ENCODE data around the gene RAD52. TPM values are rescaled to one million over a fixed set of nuclear protein-coding genes. Genes with fewer than 3 reads are reported as not detected.

RAD52 gene
- total RNA-seq, 4 donors from 2014 or later = 11.3 to 21.0 (median 14.3) TPM

- no peaks in the 10 kb centered on the region for H3K9me3 ChIP-seq
- DNase-seq (no peak), ATAC-seq (no peak)
- no peaks in the 10 kb centered on the region for H3K27me3 ChIP-seq
- H3K4me1 ChIP-seq = peaks cover 0 to 3% of the 10 kb centered on the region in 2 donors
- in situ Hi-C loops (cut with MboI; ENCODE audit: low sequenced_read_pairs in 4 of 4) = no loop called here
- H3K4me3 ChIP-seq = no peak overlapping the region
- intact Hi-C loops (cut with DNase I; ENCODE audit: low total_unique reads) = no loop called here
- H3K36me3 ChIP-seq = peaks cover 0 to 68% of the 10 kb centered on the region in 2 donors
- H3K27ac ChIP-seq = no peak overlapping the region
- TF ChIP-seq CTCF (IDR thresholded peaks at IDR 0.05 in 4 of 5, conservative IDR thresholded peaks at IDR 0.05 in 1 of 5) (no peak), POLR2A (IDR thresholded peaks at IDR 0.05) (no peak)
Observed at GRCh38 chr12:916240-916639, 33.3 kb downstream of the RAD52 start.

- peaks cover 0 to 77% of the 10 kb centered on the region in 2 donors for H3K36me3 ChIP-seq
- peaks cover 0 to 3% of the 10 kb centered on the region in 2 donors for H3K4me1 ChIP-seq
- no peaks in the 10 kb centered on the region for H3K9me3 ChIP-seq
- ATAC-seq (no peak), DNase-seq (no peak)
- no peaks in the 10 kb centered on the region for H3K27me3 ChIP-seq
- intact Hi-C loops (cut with DNase I; ENCODE audit: low total_unique reads) (no loop called here), in situ Hi-C loops (cut with MboI; ENCODE audit: low sequenced_read_pairs in 4 of 4) (no loop called here)
- peak overlapping the region in 1 of 4 donors; percentile 42 for H3K27ac ChIP-seq
- TF ChIP-seq CTCF (IDR thresholded peaks at IDR 0.05 in 4 of 5, conservative IDR thresholded peaks at IDR 0.05 in 1 of 5) = no peak
- TF ChIP-seq POLR2A (IDR thresholded peaks at IDR 0.05) = no peak
- no peak overlapping the region for H3K4me3 ChIP-seq
Observed at GRCh38 chr12:915090-915489, 34.4 kb downstream of the RAD52 start.

GRCh38 chr12:913919-914698 lies 35.4 kb downstream of the RAD52 start:
- Histone ChIP-seq H3K9me3 (no peaks in the 10 kb centered on the region), H3K4me1 (peaks cover 0 to 3% of the 10 kb centered on the region in 2 donors), H3K4me3 (no peak overlapping the region), H3K27me3 (no peaks in the 10 kb centered on the region), H3K36me3 (peaks cover 0 to 87% of the 10 kb centered on the region in 2 donors), H3K27ac (peak overlapping the region in 2 of 4 donors; percentile 19 to 42)
- TF ChIP-seq CTCF (IDR thresholded peaks at IDR 0.05 in 4 of 5, conservative IDR thresholded peaks at IDR 0.05 in 1 of 5) = no peak
- TF ChIP-seq POLR2A (IDR thresholded peaks at IDR 0.05) = no peak
- ATAC-seq (no peak), DNase-seq (no peak)
- in situ Hi-C loops (cut with MboI; ENCODE audit: low sequenced_read_pairs in 4 of 4) = no loop called here
- intact Hi-C loops (cut with DNase I; ENCODE audit: low total_unique reads) = no loop called here

- intact Hi-C loops (cut with DNase I; ENCODE audit: low total_unique reads) = no loop called here
- Histone ChIP-seq H3K4me1 (peaks cover 0 to 3% of the 10 kb centered on the region in 2 donors), H3K4me3 (no peak overlapping the region), H3K27ac (peak overlapping the region in 1 of 4 donors; percentile 42), H3K27me3 (no peaks in the 10 kb centered on the region), H3K36me3 (peaks cover 0 to 90% of the 10 kb centered on the region in 2 donors), H3K9me3 (no peaks in the 10 kb centered on the region)
- no peak for DNase-seq
- in situ Hi-C loops (cut with MboI; ENCODE audit: low sequenced_read_pairs in 4 of 4) = no loop called here
- TF ChIP-seq POLR2A (IDR thresholded peaks at IDR 0.05) (no peak), CTCF (IDR thresholded peaks at IDR 0.05 in 4 of 5, conservative IDR thresholded peaks at IDR 0.05 in 1 of 5) (no peak)
- no peak for ATAC-seq
Observed at GRCh38 chr12:912466-913235, 36.8 kb downstream of the RAD52 start.

Measured in gastrocnemius medialis (tissue), 4 donors.